HG03439 (cell line): ENCODE results near the gene MEIOB.
A peak's percentile ranks its signal among the peaks of the same experiment; 100 is the strongest.

Experiments used
- ATAC-seq: cut with Tn5 transposase; IDR thresholded peaks from one replicate; pipeline ENCODE4 v1.9.1; 2021; ENCODE audit warnings: mild to moderate bottlenecking, moderate library complexity; ENCODE audit not compliant: unreplicated experiment

Gene MEIOB

GRCh38 chr16:1832838-1833454 is 39.0 kb downstream of the MEIOB start:
- no peak for ATAC-seq

GRCh38 chr16:1831186-1832075 is 40.5 kb downstream of the MEIOB start:
- no peak for ATAC-seq

GRCh38 chr16:1830213-1830612 is 41.8 kb downstream of the MEIOB start:
- ATAC-seq: no peak

GRCh38 chr16:1828645-1829410 is 43.1 kb downstream of the MEIOB start:
- no peak for ATAC-seq

- peak; percentile 84 for ATAC-seq
Measured at GRCh38 chr16:1826691-1827573, 45.0 kb downstream of the MEIOB start, which contains the start of the genes FAHD1 and HAGH. Gene FAHD1, plus strand, starts transcription at chr16:1827206. Its CDS starts 33 bp downstream, at chr16:1827239. Gene HAGH, minus strand, starts transcription at chr16:1826825. Its CDS starts 38 bp downstream, at chr16:1826787.

- ATAC-seq: peak; percentile 52
Measured at GRCh38 chr16:1825864-1826690, 45.9 kb downstream of the MEIOB start.

GRCh38 chr16:1825381-1825863 is 46.5 kb downstream of the MEIOB start:
- ATAC-seq: no peak

GRCh38 chr16:1823821-1824220 is 48.1 kb downstream of the MEIOB start:
- ATAC-seq: no peak

- no peak for ATAC-seq
Measured at GRCh38 chr16:1822801-1823200, 49.2 kb downstream of the MEIOB start.

- no peak for ATAC-seq
Measured at GRCh38 chr16:1821861-1822611, 49.9 kb downstream of the MEIOB start.

- no peak for ATAC-seq
Measured at GRCh38 chr16:1820946-1821290, 51.0 kb downstream of the MEIOB start.

GRCh38 chr16:1820096-1820945 is 51.6 kb downstream of the MEIOB start:
- ATAC-seq: no peak

- ATAC-seq: no peak
Measured at GRCh38 chr16:1819611-1820010, 52.4 kb downstream of the MEIOB start.

GRCh38 chr16:1818873-1819525 is 53.0 kb downstream of the MEIOB start:
- ATAC-seq: no peak

GRCh38 chr16:1818204-1818872 is 53.6 kb downstream of the MEIOB start:
- no peak for ATAC-seq

- ATAC-seq: no peak
Measured at GRCh38 chr16:1817716-1818115, 54.2 kb downstream of the MEIOB start.

GRCh38 chr16:1817276-1817589 is 54.7 kb downstream of the MEIOB start:
- no peak for ATAC-seq
